HCT116 (cell line): ENCODE data around the gene PRICKLE3.

Source experiments
- EGR1 ChIP-seq: IDR thresholded peaks from 2 replicates; pipeline ENCODE4 v1.6.1; 2012; ENCODE audit warnings: low read depth
- EZH2 ChIP-seq: fragments of 200-600 bp; sonication (generic); IDR thresholded peaks from 2 replicates; pipeline ENCODE4 v1.6.1; 2017; ENCODE audit warnings: antibody characterized with exemption, mixed run types
- EZH2phosphoT487 ChIP-seq: fragments of 200-600 bp; IDR thresholded peaks from 2 replicates; pipeline ENCODE4 v1.6.1; 2018; ENCODE audit warnings: antibody characterized with exemption, borderline replicate concordance
- JUND ChIP-seq: IDR thresholded peaks from 2 replicates; pipeline ENCODE4 v1.6.1; 2012
- POLR2A ChIP-seq: IDR thresholded peaks from 2 replicates; pipeline ENCODE4 v1.7.0; 2011; ENCODE audit warnings: borderline replicate concordance; ENCODE audit not compliant: insufficient read depth, insufficient read length; ENCODE audit errors: extremely low read depth
- SP1 ChIP-seq: IDR thresholded peaks from 2 replicates; pipeline ENCODE4 v1.6.1; 2012; ENCODE audit warnings: low read depth
- TF ChIP-seq, protein P1 (sequence below), 3 experiments: fragments of 200-600 bp in 1 of 3; sonication (generic) in 1 of 3; IDR thresholded peaks in 2 of 3; conservative IDR thresholded peaks in 1 of 3; 2 replicates each; pipeline ENCODE4 v1.5.1; 2012 to 2017; ENCODE audit warnings: low read depth in 2 of 3, low read length in 2 of 3, antibody characterized with exemption in 1 of 3, borderline replicate concordance in 1 of 3, control low read depth in 1 of 3, mild to moderate bottlenecking in 1 of 3, mixed read lengths in 1 of 3, mixed run types in 1 of 3, moderate library complexity in 1 of 3; ENCODE audit not compliant: insufficient read depth in 1 of 3
- TF ChIP-seq, protein P2 (sequence below): IDR thresholded peaks from 2 replicates; pipeline ENCODE4 v1.6.1; 2012

DNA sequence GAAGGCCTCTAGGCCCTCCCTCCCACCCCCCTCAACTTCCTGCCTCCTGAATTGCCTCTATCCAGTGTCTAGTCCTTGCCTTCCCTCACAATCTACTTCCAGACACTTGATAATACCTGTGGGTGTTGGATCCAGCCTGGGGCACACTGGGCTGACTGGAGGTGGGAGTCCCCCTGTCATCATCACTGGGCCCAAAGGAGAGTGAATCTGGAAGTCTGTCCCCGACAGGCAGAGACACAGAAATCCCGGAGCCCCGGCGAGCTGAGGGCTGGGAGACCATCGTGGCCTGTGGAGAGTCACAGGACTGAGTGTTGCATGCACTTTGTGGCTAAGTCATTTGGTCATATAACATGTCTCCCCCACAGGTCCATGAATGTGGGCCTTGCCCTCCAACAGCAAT is 22.2 kb upstream of the PRICKLE3 start:
- TF ChIP-seq, protein P1, sequence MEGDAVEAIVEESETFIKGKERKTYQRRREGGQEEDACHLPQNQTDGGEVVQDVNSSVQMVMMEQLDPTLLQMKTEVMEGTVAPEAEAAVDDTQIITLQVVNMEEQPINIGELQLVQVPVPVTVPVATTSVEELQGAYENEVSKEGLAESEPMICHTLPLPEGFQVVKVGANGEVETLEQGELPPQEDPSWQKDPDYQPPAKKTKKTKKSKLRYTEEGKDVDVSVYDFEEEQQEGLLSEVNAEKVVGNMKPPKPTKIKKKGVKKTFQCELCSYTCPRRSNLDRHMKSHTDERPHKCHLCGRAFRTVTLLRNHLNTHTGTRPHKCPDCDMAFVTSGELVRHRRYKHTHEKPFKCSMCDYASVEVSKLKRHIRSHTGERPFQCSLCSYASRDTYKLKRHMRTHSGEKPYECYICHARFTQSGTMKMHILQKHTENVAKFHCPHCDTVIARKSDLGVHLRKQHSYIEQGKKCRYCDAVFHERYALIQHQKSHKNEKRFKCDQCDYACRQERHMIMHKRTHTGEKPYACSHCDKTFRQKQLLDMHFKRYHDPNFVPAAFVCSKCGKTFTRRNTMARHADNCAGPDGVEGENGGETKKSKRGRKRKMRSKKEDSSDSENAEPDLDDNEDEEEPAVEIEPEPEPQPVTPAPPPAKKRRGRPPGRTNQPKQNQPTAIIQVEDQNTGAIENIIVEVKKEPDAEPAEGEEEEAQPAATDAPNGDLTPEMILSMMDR (IDR thresholded peaks at IDR 0.05 in 2 of 3, conservative IDR thresholded peaks at IDR 0.05 in 1 of 3; ENCODE audit: borderline replicate concordance in 1 of 3, insufficient read depth in 1 of 3, low read depth in 2 of 3, low read length in 2 of 3) = no peak
- TF ChIP-seq EGR1 = no peak
- no peak for TF ChIP-seq POLR2A
- TF ChIP-seq, protein P2, sequence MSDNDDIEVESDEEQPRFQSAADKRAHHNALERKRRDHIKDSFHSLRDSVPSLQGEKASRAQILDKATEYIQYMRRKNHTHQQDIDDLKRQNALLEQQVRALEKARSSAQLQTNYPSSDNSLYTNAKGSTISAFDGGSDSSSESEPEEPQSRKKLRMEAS = no peak
- no peak for TF ChIP-seq EZH2
- TF ChIP-seq JUND = no peak
- no peak for TF ChIP-seq SP1
- TF ChIP-seq EZH2phosphoT487 = no peak
